HG02678 (cell line): ENCODE data around the gene EMC1.
"Not testable (repeated sequence)": the region's sequence is repeated elsewhere in the genome, so short reads cannot be mapped to it uniquely, and the experiment has no call there.

Experiments used
- ATAC-seq: cut with Tn5 transposase; IDR thresholded peaks from one replicate; pipeline ENCODE4 v1.9.1; 2021; ENCODE audit warnings: mild to moderate bottlenecking, moderate library complexity; ENCODE audit not compliant: unreplicated experiment

The EMC1 gene

DNA sequence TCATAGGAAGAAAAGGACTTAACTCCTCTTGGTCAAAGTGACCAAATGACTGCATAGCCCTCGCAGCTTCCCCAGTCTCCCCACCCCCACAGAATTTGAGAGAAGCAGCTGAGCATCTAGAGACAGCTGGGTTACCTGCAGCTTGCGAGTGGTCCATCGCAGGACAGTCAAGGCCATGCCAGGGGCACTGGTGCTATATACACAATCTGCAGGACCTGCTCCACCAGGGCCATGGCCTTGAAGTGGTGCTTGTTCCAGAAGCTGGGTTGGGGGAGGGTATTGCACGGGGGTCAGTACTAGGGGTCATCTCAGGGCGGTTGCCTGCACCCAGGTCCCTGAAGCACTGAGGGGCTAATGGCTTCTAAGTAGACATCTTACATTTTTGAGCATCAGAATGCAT, 10.7 kb upstream of the EMC1 start:
- no peak for ATAC-seq

DNA sequence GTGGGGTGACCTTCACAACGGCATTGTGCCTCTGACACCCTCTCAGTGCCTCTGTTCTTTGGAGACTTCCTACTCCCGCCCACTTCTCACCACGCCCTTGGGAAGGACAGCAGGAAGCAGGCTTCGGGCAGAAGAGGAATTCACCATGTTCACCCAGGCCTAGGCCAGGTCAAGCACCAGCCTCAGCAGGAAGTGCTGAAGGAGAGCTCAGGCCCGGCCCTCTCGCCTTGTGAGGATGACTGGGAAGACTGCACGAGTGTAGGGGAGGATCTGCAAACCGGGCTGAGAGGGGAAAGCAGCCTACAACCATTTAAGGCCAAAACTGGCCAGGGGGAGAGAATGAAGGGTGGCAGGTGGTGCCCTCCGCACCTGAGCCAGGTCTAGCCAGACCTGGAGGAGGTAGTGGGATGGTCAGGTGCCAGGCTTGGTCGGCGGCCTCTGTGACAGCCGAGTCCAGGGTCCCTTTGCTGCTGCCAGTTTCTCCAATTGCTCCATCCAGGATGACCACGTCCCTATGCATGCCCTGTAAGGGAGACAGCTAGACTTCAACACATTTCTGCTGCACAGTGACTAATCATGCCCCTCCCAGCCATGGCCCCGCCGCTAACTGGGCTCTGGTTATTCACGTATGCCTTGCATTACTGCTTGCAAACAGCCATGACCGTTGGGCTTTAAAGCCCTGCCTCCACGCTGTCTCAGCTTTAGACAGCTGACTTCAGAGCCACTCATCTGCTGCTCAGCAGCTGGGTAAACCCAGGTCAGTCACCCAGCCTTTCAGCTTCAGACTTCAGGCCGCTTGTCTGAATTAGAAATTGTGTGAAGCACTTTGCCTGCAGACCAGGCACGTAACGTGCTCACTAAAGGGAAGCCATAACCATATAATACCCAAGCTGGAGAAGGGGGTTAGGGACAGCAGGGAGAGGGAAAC, 9.2 kb upstream of the EMC1 start:
- ATAC-seq, result no peak

DNA sequence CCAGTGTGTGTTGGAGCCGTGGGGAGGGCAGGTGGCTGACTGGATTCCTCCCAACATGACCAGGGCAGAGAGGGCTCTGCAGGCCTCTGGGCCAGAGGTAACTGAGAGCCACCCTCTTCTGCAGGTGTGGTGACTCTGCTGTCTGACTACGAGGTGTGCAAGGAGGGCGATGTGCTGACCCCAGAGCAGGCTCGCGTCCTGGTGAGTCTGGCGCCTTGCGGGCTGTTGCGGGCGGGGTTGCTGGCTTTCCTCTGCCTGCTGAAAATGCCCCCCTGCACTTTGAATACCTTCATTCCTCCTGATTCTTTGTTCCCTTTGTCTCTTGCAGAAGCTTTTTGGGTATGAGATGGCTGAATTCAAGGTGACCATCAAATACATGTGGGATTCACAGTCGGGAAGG, 7.0 kb upstream of the EMC1 start:
- ATAC-seq, result no peak

DNA sequence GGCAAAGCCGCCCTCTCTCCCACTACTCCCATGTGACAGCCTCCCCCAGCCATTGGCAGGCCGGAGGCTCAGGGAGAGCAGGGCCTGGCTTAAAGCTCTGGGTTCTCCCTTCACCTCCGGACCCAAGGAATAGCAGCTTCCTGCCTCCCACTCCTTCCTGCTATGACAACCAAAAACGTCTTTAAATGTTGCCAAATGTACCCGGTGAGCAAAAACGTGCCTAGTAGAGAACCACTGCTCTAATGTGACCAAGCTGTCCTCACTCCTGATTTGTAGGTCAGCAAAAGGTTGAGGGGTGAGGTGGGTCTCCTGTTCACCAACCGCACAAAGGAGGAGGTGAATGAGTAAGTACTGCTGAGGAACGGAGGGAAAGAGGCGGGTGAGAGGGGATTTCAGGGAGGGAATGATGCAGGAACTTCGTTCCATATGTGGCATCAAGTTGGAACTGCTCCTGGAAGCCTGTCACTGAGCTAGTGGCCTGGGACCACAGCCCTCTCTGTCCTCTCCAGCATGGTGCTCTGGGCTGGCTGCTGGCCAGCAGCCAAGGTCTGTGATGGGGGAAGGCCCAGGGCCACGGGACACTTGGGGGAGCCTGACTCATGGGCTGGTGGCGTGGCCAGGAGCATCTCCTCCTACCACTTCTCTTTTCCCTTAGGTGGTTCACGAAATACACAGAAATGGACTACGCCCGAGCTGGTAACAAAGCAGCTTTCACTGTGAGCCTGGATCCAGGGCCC, 6.0 kb upstream of the EMC1 start:
- no peak for ATAC-seq

DNA sequence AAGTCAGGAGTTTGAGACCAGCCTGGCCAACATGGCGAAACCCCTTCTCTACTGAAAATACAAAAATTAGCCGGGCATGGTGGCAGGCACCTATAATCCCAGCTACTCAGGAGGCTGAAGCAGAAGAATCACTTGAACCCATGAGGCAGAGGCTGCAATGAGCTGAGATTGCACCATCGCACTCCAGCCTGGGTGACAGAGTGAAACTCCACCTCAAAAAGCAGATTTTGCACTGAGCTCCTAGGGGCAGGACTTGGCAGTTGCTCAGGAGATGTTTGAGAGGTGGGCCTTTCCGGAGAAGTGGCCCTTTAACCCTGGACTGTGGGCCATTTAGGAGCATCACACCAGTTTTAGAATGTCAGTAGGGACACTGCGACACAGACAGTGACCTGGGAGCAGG, 5.0 kb upstream of the EMC1 start:
- not testable (repeated sequence) for ATAC-seq

DNA sequence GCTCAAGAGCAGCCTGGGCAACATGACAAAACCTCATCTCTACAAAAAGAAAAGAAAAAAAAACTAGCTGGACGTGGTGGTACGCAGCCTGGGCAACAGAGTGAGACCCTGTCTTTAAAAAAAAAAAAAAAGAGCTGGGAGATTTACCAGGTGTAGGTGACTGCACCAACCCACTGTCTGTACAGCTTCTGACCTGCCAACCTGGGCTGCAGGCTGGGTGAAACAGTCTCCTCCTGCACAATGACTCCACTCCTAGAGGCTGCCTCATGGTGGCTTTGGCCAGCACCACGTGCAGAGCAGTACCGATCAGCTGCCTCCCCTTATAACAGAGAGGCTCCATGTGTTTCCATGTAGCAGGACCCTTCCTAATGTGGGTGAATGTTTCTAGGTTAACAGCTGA, 4.0 kb upstream of the EMC1 start:
- no peak for ATAC-seq

DNA sequence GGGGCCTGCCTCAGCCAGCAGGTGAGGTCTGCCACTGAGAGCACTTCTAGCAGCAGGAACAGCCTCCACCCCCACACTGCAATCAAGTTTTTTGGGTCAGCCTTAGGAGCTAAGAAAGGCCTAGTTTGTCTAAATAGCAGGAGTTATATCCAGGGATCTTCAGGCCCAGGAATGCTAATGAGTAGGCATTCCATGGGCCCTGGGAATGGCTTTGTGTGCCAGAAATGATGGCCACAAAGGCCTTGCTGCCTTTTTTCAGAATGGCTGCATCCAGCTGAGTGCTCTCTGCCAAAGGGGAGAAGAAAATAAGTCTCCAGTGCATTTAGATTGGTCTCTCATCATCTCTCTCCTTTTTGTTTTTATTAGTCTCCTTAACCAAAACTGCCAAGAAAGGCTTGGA, 3.1 kb upstream of the EMC1 start:
- no peak for ATAC-seq

DNA sequence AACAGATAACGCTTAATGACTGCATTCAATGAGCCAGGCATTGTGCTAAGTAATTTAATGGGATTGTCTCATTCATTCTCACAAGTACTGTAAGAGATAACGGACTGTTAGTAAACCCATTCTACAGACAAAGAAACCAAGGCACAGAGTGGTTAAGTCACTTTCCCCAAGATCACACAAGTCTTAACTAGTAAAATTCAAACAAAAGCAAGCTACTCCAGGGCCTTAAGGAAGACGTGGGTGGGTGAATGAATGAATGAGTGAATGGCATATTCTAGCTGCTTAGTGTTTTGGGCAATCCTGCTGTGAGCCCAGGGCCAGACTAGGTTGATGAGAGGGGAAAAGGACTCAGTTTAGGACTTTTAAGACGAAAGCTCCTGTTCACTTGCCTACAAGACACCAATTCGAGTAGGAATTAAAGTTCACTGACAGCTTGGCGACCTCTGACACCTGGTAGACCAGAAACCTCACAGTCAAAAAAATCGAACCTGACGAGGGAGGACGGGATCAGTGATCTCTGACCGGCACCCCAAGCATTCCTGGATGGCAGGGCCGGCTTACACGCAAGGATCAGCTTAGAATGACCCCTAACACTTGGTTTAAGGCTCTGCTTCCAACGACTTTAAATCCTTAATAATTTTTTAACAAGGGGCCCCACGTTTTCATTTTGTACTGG, 557 bp downstream of the EMC1 start:
- ATAC-seq, result no peak

DNA sequence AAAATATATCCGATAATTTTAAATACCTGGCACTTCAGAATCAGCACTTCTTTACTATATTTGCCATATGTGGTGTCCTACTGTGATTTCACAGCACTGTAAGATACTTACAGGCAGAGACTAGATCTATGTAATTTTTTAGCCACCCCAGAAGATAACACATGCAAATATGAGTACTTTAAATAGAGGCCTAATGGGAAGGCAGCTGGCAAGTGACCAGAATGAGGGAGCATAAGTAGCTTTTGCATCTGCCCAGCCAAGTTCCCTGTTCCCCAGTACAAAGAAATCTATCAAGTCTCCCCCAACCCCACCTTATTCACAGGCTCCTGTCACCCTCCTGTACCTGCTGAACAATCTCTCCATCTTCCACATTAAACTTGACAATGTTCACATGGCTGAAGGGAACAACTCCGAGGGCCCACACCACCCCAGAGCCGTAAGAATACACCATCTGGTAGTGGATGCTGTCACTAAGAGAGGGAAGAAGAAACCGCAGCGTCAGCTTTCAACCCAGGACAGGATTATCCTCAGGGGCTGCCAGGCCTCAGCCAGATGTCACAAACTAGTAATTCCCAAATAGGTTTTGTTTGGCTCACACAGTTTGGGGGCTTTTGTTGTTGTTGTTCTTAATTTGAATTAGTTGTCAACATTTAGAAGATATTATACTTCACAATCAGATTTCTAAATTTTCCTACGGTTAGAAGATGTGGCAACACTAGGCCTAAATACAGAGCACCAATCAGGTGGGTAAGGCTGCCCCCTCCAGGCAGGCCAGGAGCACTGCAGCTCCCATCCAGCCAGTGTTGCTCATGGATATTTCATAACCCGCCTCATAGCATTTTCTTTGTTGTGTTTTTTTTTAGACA, 10.4 kb downstream of the EMC1 start:
- ATAC-seq, result no peak

DNA sequence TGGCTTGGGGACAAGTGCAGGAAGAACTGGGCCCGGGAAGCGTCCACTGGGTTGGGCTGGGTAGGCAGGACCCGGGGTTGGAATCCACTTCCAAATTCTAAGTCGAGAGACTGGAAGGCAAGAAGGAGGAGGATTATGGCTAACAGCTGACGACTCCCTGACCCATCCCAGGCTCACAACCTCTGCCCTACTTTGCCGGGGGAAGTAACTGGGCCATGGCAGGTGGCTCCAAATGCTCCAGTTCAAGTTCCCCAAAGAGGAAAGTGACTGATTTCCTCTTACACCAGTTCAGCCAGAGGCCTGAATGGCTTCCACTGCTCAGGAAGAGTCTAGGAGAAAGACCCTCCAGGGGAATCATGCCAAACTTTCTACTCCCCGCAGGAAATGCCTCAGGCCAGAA, 11.4 kb downstream of the EMC1 start:
- no peak for ATAC-seq

DNA sequence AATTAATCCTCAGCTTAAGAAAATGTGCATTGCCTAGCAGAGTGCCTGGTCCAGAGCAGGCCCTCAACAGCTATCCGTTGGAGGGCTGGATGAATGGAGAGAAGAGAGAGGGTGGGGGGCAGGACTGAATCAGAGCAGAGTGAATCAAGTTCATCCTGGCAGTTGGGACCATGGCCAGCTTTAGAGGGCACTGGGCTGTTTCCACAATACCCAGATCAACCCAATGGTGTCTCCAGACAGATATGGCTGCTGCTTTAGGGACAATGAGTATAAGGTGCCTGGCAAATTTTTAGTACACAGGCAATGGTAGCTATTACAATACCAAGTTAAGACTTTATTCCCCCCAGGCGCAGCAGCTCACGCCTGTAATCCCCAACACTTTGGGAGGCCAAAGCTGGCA, 17.1 kb downstream of the EMC1 start:
- ATAC-seq, result no peak

DNA sequence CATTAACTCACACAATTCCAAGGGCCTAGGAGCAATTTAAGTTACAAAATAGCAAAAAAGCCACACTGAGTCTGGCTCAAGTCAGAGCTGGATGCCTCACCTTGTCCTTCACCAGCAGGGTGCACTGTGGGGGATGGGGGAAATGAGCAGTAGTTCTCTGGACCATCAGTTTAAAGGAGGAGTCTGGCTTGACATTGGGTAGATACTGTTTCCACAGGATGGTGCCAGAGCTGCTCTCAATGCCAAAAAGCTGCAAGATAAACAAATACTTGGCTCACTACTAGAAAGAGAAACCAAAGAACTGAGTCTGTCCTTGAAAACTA, 18.8 kb downstream of the EMC1 start:
- ATAC-seq, result no peak

DNA sequence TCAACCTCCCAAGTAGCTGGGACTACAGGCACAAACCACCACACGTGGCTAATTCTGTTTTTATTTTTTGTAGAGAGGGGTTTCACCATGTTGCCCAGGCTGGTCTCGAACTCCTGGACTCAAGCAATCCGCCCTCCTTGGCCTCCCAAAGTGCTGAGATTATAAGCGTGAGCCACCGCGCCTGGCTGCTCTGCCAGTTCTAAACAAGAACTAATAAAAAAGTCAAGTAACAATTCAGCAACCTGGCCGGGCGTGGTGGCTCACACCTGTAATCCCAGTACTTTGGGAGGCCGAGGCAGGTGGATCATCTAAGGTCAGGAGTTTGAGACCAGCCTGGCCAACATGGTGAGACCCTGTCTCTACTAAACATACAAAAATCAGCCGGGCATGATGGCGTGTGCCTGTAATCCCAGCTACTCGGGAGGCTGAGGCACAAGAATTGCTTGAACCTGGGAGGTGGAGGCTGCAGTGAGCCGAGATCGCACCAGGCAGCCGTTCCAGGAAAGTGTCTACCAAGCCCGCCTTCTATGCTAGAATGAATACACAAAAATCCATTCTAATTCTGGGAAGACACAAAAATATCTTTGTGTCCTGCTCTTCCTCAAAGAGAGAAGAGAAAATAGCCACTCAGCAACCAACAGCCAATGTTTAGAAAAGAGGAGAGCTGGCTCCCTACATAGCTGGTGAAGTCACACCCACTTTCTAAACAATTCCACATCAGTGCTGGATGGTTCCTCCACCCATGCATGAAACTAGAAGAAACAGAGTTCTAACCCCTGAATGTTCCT, 19.4 kb downstream of the EMC1 start:
- ATAC-seq, result not testable (repeated sequence)

DNA sequence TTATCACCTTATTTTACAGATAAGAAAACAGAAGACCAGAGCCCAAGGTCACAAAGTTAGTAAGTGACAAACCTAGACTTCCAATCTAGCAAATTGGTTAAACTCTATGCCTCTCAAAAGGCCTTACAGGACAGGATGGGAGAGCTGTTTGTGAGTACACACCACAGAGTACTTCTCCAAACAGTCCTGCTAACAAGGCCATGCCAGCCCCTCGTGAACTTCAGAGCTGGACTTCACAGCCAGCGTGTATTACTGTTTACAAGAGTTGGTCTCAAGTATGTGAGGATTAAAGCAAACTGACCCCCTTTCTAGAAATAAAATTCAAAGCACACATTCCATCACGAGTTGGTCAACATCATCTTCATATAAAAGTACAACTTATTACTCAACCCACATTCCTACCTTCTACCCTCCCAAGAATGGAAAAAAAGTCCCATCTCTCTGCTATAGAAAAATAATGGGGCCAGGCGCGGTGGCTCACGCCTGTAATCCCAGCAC, 21.4 kb downstream of the EMC1 start:
- ATAC-seq, result no peak

DNA sequence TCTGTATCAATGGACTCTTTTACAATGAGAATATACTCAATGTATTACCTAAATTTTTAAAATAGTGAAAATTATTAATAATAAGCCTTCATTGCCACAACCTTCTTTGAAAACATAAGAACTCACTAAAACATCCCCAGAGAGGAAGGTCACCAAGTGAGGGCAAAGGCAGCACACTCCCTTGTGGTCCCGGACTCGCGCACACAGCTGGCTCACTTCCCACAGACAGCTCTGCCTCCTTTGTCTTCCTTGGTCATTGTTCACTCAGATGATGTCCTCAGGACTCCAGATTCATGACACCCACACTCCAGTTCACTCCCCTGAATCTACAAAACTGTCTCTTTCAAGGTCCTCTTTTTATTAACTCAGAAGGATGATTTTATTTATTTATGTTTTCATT, 22.1 kb downstream of the EMC1 start:
- no peak for ATAC-seq

DNA sequence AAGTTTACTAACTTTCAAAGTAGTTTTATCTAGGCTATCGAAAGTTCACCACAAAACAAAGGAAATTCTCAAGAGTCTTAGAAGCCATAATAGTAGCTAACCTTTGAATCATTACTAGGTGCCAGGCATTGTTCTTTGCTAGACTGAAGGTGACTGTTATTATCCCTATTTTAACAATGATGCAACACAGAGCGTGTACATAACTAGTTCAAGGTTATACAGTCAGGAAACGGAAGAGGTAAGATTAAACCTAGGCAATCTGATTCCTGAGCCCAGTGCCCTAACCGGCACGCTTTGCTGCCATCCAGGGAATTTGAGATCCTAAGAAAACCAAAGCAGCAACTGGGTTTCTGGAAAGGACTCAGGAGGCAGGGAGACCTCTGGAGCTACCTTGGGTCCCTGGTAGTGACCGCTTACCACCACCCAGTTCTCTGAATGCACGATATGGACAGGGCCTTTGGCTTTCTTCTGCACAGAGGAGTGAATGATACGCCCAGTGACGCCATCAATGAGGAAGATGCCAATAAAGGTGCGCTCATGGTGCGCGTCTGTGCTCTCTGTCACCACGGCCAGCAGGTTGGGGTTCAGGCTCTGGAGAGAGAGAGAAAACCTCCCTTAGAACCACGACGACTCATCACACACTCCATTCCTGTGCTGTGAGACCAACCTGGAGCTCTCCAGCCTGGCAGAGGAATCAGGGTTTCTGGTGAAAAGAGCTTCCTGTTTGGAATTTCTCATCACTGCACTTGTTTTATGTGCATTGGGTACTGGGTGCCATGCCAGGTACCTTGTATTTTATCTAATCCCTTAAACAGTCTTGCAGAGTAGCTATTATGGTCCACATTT, 28.1 kb downstream of the EMC1 start:
- ATAC-seq, result no peak

DNA sequence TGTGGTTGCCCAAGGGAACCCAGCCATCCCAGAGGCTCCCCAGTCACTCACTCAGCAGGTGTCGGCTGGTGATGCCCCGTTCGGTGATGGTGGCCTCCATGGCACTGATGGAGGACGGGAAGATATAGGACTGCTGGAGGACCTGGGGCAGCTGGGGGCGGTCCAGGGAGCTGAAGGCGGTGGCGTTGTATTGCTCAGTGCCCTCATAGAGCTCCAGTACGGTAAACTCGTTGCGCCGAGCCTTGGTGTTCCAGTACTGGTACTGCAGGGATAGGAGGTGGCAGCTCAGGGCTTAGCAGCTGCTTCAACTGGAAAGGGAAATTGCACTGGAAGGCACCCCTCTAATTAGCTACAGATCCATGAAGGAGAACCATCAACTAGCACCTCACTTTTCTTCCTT, 28.8 kb downstream of the EMC1 start:
- no peak for ATAC-seq

DNA sequence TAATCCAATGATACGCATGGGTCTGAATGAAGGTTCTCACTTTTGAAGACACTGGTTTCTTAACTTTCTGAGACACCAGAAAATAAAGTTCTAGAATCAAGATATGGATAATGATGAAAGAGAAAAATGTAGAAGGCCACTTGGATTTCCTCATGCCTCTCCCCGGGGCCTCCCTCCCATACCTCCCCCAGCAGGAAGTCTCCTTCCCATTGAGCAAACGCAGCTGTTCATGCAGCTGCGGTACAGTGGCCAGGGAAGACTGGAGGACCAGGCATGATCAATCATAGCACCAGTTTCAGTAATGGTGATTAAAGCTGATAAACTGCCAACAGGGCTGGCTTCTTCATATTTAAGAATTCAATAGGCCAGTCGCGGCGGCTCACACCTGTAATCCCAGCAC, 30.3 kb downstream of the EMC1 start:
- no peak for ATAC-seq
